ENCODE results near the gene PLCD1.
"Not testable (repeated sequence)": the region's sequence is repeated elsewhere in the genome, so short reads cannot be mapped to it uniquely, and the experiment has no call there.

PLCD1 gene

DNA sequence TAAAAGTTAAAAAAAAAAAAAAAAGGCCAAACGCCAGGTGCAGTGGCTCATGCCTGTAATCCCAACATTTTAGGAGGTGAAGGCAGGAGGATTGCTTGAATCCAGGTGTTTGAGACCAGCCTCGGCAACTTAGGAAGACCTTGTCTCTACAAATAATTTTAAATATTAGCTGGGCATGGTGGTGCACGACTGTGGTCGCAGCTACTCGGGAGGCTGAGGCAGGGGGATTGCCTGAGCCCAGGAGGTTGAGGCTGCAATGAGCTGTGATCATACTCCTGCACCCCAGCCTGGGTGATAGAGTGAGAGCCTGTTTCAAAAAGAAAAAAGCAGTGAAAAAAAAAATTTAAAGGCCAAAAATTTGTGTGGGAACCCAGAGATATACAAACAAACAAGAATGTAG is 6.8 kb upstream of the PLCD1 start:
- no peak for DNase-seq

DNA sequence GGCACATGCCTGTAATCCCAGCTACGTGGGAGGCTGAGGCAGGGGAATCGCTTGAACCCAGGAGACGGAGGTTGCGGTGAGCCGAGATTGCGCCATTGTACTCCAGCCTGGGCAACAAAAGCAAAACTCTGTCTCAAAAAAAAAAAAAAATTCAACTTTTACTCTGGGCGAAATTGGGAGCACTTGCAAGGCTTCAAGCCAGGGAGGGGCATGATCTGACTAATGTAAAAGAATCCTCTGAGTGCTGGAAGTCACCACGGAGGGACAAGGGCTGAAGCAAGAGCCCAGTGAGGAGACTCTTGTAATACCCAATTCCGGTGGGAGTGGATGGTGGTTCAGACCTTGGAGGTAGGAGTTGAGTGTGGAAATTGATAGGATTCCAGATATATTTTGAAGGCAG is 4.9 kb upstream of the PLCD1 start:
- not testable (repeated sequence) for DNase-seq

DNA sequence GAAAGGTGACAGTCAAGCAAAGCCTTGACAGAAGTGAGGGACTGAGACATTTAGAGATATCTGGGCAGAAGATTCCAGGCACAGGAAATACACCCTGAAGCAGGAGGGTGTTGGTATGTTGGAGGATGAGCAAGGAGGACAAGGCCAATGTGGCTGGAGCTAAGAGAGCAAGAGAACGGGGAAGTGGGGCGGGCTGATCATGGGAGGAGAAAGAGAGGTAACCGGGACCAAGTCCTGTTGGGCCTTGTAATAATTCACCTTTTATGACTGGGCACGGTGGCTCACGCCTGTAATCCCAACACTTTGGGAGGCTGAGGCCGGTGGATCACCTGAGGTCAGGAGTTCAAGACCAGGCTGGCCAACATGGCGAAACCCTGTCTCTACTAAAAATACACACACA is 4.1 kb upstream of the PLCD1 start:
- DNase-seq, result not testable (repeated sequence)

DNA sequence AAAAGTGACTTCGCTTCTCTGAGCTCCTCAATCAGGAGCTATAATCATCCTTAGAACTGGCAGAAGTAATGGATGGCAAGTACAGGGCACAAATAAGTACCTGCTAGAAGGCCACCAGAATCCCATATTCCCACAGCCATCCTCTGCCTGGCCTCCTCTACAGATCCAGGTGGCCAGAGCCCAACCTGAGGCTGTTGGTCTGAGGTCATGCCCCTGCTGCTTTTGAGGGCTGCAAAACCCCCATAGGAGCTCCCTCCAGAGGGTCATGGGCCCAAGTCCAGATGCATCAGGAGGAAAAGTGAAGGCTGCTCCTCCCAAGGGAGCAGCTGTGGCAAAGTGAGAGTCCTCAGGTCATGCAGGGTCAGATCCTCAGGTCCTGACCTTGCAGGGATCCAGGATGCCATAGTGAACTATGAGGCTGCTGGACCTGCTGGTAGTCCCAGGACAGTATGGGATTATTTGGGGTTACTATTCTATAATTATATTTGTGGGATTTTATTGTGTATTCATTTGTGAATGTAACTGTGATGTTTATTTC is 3.0 kb upstream of the PLCD1 start:
- DNase-seq, result no peak

DNA sequence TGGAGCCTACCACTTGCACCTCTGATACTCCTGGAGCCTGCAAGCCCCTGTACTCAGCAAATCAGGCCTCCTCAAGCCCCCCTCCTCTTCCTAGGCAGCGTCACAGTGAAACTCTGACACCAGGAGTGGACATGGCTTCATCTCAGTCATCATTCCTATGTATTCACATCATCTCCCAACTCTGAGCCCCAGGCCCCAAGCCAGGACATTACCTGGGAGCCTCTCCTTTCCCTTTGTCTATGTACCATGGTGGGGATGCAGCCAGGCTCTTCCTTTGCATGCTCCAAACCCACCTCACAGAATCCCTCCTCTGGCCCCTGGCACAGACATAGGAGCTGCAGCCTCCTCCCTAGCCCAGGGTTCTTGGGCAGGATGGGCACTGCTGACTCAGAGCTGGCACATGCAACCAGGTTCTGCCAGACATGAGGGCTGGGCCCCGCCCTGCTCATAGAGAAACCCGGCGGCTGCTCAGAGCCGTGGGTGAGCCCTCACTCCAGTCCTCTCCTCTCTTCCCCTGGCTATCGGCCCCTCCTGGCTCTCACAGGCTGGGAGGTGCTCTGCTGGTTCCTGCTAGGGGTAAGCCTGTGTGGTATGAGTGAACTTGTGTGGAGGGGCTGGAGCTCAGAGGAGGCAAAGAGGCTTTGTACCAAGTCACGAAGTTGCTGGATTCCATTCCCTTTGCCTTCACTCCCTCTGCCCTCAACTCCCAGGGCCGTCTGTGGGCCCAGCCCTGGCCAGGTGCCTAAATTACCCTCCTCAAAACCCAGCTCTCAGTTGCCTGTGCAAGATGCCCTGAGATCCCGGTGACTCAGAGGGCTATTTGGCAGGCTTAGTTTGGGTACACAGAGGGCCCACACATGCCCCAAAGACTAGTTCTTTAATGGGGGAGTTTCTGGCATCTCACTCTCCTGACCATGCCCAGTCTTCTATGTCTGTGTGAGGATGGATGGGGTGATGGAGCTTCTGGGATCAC is 1.9 kb upstream of the PLCD1 start:
- DNase-seq, result no peak

DNA sequence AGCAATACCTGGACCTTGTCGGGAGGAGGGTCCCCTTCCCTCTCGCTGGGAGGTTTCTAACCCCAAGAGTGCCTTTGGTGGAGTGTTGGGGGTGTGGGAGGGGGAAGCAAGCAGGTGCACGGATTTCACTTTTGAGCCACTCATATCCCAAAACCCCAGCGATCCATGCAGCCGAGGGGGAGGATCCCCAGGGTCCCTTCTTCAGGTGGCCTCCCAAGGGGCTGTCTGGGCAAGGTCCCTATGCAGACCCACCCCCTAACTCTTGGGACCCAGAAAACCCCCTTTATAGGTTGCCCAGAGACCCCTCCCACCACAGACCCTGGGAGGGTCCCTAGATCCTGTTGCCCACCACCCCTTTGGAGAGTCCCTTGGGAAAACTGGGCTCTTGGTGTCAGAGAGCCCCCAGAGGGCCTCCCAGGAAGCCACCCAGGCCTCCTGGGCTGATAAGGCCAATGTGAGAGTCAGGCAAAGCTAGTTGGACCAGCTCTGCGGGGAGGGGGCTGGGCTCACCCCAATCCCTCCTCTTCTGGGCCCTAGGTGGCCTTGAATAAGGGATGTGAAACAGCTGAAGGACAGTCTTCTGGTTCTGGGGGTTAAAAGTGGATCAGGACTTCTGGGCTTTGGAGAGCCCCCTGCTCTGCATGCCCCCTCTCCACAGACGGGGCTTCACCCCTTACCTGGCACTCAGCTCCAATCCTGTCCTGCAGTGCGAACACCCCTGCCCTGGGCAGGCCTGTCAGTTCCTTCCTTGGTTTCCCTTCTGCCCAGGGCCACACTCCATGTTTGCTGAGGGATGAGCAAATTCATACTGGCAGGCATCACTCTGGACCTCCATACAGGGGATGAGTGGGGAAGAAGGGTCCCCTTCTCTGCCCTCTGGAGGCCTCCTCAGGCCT is 932 bp upstream of the PLCD1 start:
- no peak for DNase-seq

DNA sequence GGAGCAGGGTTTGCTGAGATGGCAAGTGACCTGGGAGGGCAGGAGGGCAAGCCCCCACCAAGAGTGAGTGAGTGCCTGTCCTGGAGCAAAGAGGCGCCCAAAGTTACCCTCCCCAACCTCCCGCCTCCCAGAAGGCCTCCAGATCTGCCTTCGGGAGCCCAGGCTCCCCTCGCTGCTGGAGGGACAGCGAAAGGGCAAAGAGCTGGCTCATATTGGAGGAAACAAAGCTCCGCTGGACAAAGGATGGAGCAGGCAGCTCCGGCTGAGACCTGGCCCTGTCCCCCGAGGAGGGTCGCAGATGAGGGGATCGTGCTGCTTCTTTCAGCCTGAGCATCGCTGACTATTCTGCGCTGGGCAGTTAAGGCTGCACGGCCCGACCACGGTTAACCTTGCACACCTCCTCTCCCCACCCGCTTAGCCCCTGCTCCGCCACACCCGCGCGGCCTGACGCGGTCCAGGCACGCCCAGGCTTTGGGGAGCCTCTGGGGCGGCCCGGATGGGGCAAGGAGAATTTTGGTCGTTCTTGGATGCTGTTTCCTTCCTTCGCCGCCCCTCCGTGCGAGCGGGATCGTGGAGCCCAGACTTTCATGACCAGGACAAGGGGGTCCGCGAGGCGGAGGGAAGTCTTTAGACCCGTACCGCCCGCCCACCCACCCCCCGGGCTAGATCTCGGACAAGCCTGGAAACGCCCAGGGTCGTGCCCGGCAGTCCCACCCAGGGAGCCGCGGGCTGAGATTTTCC is 651 bp downstream of the PLCD1 start:
- no peak for DNase-seq

DNA sequence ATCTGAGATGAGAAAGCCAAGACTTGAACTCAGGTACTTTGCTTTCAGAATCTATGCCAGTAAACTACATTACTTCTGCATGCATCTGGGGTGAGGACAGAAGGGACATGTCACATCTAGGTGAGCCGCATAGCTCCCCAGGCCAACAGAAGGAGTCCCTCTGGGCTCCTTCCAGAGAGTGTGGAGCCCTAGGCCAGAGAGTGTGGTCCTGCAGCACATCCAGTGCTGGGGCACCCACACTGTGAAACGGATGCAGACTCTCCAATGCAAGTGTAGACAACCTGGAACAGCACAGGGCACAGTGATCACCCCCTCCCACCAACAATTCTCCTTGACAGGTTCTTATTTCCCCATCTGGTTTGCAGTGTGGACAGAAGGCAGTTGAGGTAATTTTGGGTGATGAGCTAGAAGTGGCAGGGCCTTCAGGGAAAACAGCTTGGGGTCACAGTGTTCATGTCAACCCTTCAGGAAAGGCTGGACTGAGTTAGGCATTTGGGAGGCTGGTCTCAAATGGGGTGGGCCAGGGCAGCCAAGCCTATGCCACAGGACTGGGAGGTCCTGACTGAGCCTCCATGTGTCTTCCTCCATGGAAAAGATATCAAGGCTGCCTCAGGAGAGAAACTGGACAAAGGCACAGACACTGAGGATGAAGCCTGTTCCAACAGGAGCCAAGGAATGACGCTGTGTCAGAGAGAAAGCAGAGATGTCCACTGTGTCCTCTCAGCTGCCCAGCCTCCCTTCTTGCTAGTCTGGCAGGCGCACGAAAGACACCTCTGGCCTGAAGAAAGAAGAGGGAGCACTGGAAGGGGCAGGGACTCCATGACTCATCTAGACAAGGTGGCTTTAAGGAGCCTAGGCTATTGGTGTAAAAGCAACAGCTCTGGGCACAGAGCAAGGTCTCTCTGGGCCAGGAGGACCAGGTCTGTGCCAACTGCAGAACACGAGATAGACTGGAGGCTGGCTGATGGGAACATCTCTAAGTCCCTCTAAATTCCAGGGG is 1.7 kb downstream of the PLCD1 start:
- DNase-seq, result no peak

DNA sequence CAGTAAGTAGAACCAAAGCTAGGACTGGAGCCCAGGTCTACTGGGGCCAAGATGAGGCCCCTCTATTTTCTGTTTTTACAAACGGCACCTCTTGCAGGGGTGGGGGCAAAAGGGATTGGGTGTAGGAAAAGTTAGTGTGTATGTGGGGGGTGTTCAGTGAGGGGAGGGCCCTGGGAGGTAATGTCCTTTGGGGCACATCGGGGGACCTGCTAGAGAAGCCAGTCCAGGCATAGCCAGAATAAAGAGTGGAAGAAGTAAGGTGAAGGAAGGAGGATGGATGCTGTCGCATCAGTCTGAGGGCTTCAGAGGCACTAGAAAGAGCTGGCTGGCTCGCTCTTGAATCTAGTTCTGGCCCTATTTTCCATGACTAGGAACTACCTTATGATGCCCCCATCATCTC is 2.6 kb downstream of the PLCD1 start:
- DNase-seq, result no peak

DNA sequence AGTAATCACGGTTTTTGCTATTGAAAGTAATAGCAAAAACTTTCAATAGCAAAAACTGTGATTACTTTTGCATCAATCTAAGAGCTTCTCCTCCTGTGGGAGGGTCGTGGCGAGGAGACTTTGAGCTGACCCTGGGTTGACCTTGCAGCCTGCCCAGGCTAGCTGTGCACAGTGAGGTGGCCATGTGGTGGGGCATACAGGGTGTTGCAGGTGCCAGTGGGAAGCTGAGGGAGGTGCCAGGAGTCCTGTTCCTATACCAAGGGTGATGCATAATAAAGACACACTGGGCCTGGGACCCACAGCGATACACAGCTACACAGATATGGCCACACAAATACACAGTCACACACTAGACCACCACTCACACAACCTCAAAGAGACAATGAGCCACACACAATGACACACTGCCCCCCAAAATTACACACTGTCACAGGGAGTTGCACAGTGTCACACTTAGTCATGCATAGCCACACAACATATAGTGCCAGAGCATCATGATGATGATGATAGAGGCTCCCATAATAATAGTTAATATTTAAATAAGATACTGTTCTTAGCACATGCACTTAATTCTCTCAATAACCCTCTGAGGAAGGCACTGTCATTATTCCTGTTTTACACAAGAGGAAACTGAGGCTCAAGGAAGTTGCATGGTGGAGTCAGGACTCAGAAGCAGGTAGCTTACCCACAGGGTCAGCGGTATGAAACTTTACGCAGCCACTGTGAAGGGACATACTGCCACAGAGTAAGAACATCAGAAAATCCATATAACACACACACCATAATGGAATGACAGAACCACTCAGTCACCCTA is 6.3 kb downstream of the PLCD1 start:
- DNase-seq, result no peak

DNA sequence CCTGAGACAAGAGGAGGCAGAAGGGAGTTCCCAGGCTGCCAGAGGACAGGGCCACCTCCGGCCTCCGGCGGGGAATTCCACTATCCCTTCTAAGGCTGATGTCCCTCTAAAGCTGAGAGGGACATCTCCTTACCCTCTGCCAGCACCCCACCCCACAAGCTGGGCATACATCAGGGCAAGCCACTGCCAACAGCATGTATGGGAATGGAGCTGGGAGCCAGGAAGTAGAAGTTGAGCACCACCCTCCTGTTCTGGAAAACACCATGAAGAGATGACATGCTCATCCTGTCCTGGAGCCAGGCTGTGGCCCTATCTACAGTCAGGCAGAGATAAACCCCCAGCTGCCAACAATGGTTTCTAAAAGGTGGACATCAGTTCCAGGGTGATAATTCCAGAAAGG is 7.1 kb downstream of the PLCD1 start:
- no peak for DNase-seq

DNA sequence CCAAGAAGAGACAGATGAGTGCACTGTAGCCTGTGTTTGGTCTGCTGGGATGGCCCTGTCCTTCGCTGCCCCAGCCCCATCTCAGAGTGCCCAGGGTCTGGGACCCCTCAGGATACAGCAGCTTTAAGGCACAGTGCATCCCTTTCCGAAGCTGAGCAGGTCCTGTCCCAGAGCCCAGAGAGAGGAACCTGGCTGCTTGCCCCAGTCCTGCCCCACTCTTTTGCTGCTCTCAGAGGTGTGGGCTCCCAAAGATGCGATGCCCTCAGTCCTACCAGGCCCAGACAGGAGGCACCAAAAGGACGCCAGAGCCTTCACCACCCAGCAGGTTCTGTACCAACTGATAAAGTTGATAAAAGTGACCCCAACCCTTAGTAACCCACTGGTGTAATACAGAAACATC is 8.2 kb downstream of the PLCD1 start:
- no peak for DNase-seq

DNA sequence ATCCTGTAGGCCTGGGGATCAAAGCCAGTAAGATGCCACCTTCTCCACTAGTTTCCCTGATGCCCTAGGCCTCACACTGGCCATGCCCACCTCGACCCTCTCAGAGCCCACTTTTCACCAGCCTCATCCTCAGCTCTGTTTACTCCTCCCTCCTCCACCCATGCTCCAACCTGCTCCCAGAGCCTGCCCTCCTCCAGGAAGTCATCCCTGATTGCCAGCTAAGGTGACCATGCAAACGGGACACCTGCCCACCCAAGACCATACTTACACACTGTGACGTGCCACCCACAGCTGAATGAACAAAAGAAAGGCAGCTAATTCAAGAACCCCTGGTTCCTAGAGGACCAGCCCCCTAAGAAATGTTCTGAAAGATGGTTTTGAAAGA is 9.1 kb downstream of the PLCD1 start:
- DNase-seq, result no peak

DNA sequence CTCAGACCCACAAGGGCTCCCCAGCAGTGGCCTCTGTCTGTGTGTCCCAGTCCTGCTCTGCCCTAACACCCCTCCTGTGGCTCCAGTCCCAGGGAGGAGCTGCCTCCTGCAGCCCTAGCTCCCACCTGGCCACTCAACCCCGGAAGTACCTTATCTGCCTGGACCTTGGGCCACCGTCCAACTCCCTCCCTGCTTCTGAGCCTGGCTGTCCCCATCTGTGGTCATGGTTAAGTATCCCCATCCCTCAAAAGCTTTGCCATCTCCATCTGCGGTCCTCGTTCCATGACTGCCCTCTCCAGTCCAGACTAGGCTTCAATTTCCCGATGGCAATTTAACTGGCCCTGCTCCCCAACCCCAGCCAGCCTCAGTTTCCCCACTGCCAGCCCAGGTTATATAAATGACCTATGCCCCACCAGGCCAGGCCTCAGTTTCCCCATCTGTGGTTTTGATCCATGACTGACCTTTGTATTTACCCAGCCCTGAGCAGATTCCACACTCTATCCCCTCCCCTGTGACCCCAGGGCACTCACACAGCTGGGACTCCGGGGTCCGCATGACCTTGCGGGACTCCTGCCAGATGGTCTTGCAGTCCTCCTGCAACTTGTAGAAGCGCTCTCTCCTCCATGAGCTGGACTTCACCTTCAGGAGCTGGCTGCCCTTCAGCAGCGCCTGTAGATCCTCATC is 9.6 kb downstream of the PLCD1 start:
- no peak for DNase-seq

DNA sequence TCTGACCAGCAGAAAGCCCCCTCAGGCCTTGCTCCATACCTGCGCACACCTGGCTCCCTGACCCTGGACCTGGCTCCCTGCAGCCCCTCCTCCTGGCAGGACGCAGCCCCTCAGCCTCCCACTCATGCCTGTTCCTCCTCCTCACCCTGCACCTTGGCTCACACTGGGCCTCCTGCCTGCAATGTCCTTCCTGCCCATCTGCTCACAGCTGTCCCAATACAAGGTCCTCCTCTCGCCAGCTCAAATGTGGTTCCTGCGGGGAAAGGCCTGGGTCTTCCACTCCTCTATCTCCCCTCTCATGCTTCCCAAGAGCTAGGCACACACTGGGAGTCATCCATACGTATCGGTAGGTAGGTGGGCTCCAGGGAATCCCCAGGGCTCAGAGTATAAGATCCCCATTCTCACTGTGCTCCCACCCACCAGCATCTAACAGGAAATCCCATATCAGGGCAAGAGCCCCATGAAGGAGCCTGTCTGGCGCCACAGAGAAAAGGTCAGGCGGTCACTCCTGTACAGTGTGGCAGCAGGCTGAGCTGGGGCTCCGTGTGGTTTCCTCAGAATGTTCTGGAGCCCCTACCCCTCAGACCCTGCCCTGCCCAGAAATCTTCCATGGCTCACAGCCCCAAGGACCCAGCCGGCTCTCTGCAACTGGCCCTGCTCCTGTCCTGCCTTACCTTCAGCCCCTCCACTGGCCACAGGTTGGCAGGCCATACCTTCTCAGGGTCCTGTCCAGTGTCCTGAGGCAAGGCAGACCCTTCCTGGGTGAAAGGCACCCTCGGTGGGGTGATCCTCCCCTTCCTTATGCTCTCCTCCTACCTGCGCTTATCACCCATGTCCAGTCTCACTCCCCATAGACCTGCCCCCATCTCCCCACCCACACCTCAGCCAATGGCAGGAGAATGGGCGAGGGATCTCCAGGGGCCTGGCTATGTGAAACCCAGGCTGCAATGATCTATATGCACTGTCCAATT is 10.9 kb downstream of the PLCD1 start:
- DNase-seq, result no peak

DNA sequence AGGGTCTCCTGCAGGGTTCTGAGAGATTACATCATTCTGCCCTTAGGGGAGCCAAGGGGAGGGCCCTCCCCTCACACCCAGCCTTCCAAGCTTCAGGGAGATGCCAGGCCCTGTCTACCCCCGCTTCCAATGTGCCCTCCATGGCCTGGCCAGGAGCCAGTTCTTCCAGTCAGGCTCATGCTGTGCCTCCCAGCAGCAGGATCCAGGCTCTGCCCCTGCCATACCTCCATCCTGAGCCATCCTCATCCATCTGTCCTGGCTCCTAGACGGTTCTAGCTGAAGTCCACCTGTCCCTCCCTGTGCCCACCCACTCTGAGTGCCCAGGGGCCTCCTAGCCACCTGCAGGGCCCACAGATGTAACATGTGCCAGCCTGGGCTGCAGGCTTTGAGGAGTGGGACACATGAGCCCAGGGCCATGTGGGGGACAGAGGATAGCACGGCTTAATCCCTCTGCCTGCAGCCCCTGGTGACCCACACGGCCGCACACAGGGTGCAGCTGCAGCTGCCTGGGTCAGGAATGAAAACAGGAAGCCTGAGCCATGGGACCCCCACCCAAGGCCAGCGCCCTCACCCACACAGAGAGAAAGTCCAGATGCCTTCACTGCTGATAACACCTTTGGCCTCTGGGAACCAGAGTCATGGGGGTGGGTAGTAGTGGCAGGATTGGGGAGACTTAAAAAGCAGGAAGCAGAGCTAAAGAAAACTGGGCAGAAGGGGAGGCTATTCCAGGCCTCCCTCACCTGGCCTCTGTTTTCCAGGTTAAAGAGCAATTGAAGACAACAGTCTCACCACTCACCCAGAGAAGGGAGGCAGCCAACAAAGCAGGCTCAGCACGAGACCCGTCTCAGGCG is 11.8 kb downstream of the PLCD1 start:
- peak in 1 of 2 experiments; percentile 51 for DNase-seq

DNA sequence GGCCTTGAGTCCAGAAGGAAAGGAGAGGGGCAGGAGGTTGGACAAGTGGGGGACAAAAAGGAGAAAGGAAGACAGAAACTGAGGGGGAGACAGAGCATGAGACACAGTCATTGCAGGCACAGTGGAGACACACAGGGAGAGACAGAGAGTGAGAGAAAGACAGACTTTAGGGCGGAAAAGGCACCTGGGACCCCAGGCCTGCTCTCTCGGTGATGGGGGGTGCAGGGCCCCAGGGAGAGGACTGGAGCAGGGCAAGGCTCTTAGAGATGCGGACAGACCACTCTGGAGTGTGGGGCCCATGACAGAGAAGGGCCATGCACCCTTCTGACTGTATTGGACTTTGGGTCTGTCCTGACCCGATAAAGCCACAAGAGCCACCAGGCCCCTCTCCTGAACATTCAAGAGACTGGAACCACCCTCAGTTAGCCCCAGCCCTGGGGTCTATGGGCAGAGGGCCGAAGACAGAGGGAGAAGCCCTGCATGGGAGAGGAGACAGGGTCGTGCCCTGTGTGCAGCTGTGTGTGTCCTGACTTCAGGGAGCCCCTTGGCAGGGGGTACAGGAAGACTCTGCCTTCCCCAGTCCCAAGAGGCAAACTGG is 12.5 kb downstream of the PLCD1 start:
- DNase-seq, result no peak

Data from NCI-H524 (cell line).